GM21367 (cell line): Measurements from ENCODE around the gene GPR171.
A peak's percentile ranks its signal among the peaks of the same experiment; 100 is the strongest.

Experiments
- ATAC-seq: cut with Tn5 transposase; IDR thresholded peaks from one replicate; pipeline ENCODE4 v1.9.1; 2021; ENCODE audit not compliant: unreplicated experiment

Gene GPR171

DNA sequence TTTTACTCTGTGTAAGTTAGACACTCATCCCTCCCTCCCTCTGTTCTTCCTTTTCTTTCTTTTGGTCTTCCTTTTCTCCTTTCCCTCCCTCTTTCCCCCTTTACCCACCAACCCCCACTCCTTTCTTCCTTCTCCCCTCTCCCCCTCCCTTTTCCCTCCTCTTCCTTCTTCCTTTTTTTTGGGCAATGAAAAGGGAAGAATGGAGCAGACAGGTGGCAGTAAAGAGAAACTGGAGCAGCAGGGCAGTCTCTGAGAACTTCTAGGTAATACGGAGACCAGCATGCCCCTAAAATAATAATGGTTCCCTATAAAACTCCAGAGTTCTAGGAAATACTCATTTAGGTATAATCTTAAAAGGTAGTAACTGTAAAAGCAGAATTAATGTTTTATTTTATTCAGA, 11.4 kb upstream of the GPR171 start:
- ATAC-seq, result no peak

DNA sequence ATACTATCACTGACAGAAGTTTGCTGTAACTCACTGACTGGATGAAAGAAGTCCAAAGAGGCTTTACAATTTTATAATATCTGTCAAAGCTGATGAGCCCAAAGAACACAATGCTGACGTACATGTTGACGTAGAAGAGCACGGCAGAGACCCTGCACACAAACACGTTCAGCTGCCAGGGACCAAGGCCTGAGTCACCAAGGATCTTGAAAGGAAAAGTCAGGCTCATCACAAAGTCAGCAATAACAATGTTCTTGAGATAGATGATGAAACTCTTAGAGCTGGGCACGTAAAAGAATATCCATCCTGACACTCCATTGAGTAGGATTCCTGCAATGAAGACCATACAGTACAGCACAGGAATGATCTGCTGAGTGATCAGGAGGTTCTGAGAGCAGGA, 10.9 kb upstream of the GPR171 start:
- no peak for ATAC-seq

DNA sequence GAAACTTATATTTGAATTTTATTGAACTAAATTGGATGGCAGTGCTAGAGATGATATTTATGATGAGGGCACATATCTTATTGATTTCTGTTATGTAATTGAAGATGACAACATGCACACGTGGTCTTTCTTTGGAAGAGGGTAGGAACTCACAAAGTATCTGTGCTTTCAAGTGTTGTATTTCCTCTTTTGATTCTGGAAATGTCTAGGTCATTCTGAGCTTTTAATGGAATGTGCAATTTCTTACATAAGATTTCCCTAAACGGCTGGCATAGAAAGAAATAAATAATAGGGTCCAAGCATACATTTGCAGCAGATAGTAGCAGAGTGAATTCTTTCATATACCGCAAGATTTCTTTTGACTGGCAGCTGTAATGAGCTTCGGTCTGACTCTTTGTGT, 10.1 kb upstream of the GPR171 start:
- no peak for ATAC-seq

GRCh38 chr3:151210676-151211381, 7.8 kb upstream of the GPR171 start:
- ATAC-seq, result peak; percentile 65

- ATAC-seq, result no peak
These were observed 6.6 kb upstream of the GPR171 start for GRCh38 chr3:151209654-151210053.

GRCh38 chr3:151206201-151206600, 3.2 kb upstream of the GPR171 start:
- ATAC-seq, result no peak

DNA sequence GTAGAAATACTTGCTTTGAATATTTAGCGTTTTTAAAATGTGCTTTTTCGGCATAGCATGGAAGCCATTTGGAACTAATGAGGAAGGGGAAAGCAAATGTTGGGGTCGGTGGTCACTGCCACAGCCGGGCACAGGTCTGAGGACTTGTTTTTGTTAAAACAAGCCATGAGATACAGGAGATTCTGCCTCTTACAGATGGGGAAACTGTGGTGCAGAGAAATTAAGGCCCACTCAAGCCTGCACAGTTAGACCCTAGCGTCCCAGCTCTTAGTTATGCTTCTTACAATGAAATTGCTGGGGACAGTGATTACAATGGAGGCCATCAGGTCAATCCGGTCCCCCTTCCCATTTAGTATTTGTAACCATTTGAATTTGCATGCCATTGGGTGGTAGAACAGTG, 2.5 kb upstream of the GPR171 start:
- no peak for ATAC-seq

DNA sequence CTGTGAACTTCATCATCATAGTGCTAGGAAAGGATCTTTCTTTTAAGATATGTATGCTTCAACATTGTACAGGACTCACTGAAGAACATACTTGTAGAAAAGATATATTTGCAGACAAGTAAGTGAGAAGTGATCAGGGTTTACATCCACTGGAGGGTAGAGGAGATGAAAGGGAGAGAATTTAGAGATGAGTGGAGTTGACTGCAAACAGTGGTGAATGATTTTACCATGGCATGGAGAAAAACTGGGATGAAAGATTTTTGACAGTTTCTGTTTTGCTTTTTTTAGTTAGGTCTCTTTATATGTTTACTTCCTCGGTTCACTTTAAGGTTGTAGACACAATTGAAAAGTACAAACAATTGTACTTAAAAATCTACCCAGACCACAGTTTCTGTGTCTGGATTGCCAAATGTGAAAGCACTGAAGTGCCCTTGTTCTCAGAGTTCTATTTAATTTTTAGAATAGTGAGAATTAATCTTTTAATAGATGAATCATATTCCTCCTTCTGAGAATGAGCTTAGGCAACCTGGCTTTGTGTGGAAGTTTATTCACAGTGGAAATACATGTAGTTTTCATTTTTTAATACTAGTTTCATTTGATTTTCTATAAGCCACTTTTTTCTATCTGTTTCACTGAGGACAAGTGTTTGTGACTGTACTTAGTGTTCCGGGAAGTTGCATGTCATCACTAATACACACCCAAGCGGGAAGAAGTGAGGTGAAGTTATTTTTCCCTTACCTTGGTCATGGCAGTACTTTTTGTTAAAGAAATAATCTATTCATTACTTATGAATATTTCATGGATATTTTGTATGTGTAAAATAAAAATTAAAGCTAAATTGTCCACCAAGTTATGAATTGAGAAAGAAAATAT, 1.8 kb upstream of the GPR171 start:
- no peak for ATAC-seq

DNA sequence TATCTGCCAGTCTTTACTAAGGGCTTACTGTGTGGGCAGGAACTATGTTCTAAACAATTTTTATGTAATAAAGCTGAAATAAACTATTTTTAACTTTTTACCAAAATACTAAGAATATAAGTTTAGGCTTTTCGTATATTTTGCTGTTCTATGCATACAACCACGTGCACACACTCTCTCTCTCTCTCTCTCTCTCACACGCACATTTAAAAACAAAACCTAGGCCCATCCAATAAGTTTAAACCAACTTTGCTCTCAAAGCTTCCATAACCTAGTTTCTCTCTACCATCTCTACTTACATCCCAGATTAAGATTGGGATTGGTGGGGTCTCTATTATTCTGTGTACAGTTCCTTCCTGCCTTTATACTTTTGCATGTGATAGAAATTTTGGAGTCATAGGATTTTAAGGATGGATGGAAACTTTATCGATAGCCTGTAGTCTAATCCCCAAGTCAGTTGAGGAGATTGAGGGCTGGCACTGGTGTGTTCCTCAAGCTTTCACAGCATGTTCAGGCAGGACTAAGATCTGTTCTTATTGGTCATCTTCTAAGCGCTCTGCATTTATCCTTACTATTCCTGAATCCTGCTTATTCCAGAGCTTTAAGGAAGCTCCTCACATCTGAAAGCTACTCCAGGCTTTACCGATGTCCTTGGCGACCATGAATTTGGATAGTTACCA, 1.8 kb downstream of the GPR171 start:
- ATAC-seq, result no peak

DNA sequence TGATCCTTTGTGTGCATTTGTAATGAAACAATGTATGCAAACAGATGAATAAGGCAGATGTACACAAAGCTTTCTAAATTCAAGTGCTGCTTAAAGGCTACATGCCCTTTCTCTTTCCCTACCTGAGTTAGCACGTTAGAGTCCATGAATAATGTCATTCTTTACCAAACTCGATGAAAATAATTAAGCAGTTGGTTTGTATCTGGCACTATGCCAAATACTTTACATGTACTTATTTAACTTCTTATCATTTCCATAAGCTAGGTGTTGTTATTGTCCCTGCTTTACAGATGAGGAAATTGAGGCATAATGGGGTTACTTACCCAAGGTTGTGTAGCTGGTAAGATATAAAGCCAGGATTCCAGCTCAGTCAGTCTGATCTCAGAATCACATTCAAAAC, 2.4 kb downstream of the GPR171 start:
- no peak for ATAC-seq

GRCh38 chr3:151199554-151200438, 3.2 kb downstream of the GPR171 start:
- ATAC-seq, result no peak

DNA sequence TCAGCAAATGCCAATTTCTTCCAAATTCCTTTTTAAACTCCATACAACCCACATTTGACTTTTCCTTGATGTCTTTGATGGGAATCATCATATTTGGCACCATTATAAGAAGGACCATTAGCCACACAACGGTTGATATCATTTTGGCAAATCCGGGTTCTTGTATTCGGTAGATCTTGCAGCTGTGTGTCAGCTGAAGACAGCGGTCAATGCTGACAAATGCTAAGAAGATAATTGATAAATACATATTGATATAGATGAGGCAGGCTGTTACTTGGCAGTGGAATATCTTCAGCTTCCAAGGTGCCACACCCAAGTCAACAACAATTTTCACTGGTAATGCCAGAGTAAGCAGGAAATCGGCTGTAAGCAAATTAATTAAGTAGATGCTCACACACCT, 4.2 kb downstream of the GPR171 start:
- no peak for ATAC-seq

- no peak for ATAC-seq
These were observed 4.8 kb downstream of the GPR171 start for GRCh38 chr3:151197981-151198767.

GRCh38 chr3:151197228-151197627, 5.8 kb downstream of the GPR171 start:
- ATAC-seq, result no peak

DNA sequence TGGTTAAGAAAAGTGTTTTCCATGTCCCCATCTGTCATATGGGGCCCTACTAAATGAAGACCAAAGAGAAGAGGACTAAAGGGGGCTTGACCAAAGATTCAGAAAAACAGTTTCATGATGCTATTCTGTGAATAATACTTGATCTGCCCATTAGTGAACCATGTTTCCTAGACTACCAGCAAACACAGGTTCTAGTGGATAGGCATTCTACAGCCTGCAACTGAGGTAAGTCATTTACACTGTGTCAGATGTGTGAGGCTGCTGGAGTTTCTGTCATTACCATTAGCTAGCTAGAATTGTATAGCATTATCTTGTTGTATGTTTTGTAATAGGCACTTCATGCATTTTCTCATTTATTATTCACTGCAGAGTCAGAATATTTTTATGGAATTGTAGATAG, 6.6 kb downstream of the GPR171 start:
- no peak for ATAC-seq

DNA sequence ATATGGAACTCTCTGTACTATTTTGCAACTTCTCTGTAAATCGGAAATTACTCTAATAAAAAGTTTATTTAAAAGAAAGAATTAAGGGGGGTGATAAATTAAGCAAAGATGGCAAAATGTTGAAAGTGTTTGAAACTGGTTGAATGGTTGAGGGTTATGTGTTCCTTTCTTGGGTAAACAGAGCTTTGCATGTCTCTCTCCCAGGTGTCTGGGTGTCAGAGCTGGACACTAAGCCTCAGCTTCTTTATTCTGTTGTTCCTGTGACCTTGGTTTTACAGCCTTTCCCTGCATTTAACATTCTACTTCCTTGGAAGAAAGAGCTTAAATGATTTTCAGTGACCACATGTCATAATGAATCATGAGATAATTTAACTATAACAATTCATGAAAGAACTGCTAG, 7.2 kb downstream of the GPR171 start:
- no peak for ATAC-seq

GRCh38 chr3:151192545-151192944, 10.5 kb downstream of the GPR171 start:
- ATAC-seq, result no peak

DNA sequence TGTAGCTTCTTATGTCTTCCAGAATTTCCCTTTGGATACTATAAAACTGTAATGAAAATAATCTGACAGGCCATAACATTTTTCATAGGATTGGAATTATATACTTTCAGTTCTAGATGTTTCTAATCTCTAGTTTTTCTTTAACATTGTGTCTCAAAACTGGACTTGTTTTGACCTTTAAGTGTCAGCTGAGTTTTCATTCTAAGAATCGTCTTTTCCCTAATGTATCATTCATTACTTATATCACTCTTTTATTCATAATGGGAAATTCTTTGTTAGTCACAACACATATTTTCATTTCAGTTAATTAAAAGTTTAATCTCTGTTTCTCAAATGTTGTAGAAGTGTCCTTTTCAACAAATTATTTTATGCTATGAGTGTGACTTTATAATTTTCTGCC, 11.9 kb downstream of the GPR171 start:
- no peak for ATAC-seq

GRCh38 chr3:151183265-151183671, 19.7 kb downstream of the GPR171 start:
- no peak for ATAC-seq
